A673 (cell line): ENCODE measurements around the gene CDH20. TPM values are rescaled to one million over a fixed set of nuclear protein-coding genes. Genes with fewer than 3 reads are reported as not detected.

Experiments
- BruUV-seq: library from RNA; stranded (reverse); fragments of 400-500 nt; replicated peaks from 2 replicates; lab custom pipeline; 2021; lab: Mats Ljungman, UMichigan
- CTCF ChIA-PET: fragments of 300-600 bp; sonication (Branson Sonifier 250); formaldehyde crosslinking; loops from one replicate; lab custom pipeline; 2022; ENCODE audit warnings: antibody characterized with exemption; lab: Charles Lee
- POLR2A ChIA-PET: fragments of 300-600 bp; sonication (Branson Sonifier 250); formaldehyde crosslinking; loops from one replicate; lab custom pipeline; 2022; ENCODE audit warnings: antibody characterized with exemption; ENCODE audit not compliant: low non-redundant PET; lab: Charles Lee
- DNase-seq: peaks from one replicate; pipeline ENCODE4 v3.0.0-alpha.2; 2015; ENCODE audit warnings: low spot score
- H3K27ac ChIP-seq: fragments of 200-600 bp; sonication (generic); 2 replicates; pipeline ENCODE4 v1.5.1; 2016; ENCODE audit warnings: mixed run types, low read depth, mild to moderate bottlenecking, mixed read lengths, antibody characterized with exemption, low read length; ENCODE audit not compliant: poor library complexity, severe bottlenecking
- H3K27me3 ChIP-seq: fragments of 200-600 bp; sonication (generic); replicated peaks from 2 replicates; pipeline ENCODE4 v1.6.1; 2017; ENCODE audit warnings: mixed run types, low read depth, mild to moderate bottlenecking, mixed read lengths, antibody characterized with exemption, low read length; ENCODE audit not compliant: insufficient read depth, poor library complexity
- H3K36me3 ChIP-seq: fragments of 200-600 bp; sonication (generic); 2 replicates; pipeline ENCODE4 v1.6.1; 2016; ENCODE audit warnings: mixed run types, mild to moderate bottlenecking, mixed read lengths, antibody characterized with exemption, low read length; ENCODE audit not compliant: insufficient read depth, poor library complexity, severe bottlenecking
- H3K4me1 ChIP-seq: fragments of 200-600 bp; sonication (generic); 2 replicates; pipeline ENCODE4 v1.6.1; 2017; ENCODE audit warnings: mixed run types, mild to moderate bottlenecking, mixed read lengths, antibody characterized with exemption, low read length; ENCODE audit not compliant: insufficient read depth, poor library complexity, severe bottlenecking
- H3K4me3 ChIP-seq: fragments of 200-600 bp; sonication (generic); 2 replicates; pipeline ENCODE4 v1.5.1; 2016; ENCODE audit warnings: low read depth, mixed run types, mild to moderate bottlenecking, mixed read lengths, low read length; ENCODE audit not compliant: poor library complexity, severe bottlenecking
- H3K9me3 ChIP-seq: fragments of 200-600 bp; sonication (generic); 2 replicates; pipeline ENCODE4 v1.6.1; 2016; ENCODE audit warnings: mixed run types, low read depth, mild to moderate bottlenecking, mixed read lengths, antibody characterized with exemption, low read length; ENCODE audit not compliant: poor library complexity, severe bottlenecking
- CTCF ChIP-seq: fragments of 300-800, 200-600 bp; sonication (generic); conservative IDR thresholded peaks from 2 replicates; pipeline ENCODE4 v1.5.1; 2017; ENCODE audit warnings: low read depth, mild to moderate bottlenecking, antibody characterized with exemption, low read length, moderate library complexity, mixed read lengths
- EZH2 ChIP-seq: fragments of 200-600 bp; sonication (generic); IDR thresholded peaks from 2 replicates; pipeline ENCODE4 v1.6.1; 2017; ENCODE audit warnings: borderline replicate concordance, low read depth, mild to moderate bottlenecking, mixed read lengths, antibody characterized with exemption, low read length; ENCODE audit not compliant: poor library complexity, severe bottlenecking
- intact Hi-C: fragments of 100-400 bp; cut with micrococcal nuclease; formaldehyde crosslinking; loops from one replicate; pipeline ENCODE4 v1.10.0; 2022; ENCODE audit not compliant: unreplicated experiment
- total RNA-seq: library from RNA; stranded (reverse); gene quantifications from 2 replicates; pipeline ENCODE4 v1.2.3, GENCODE V29; 2021

The CDH20 gene
- total RNA-seq, 1 experiment from 2014 or later = 0.21 TPM

- H3K27me3 ChIP-seq = no peaks in the 10 kb centered on the region
- CTCF ChIA-PET = no interaction called here
- TF ChIP-seq CTCF = no peak
- no peak for TF ChIP-seq EZH2
These were observed 264.1 kb downstream of the CDH20 start for GRCh38 chr18:61597316-61597715.

GRCh38 chr18:61600422-61600821 is 267.2 kb downstream of the CDH20 start:
- CTCF ChIA-PET = no interaction called here
- POLR2A ChIA-PET = no interaction called here

More at GRCh38 chr18:61597316-61597715, 264.1 kb downstream of the CDH20 start:
- BruUV-seq = no TSS peak
- Histone ChIP-seq H3K4me1 (peaks cover 36% of the 10 kb centered on the region), H3K27ac (no peak overlapping the region), H3K9me3 (no peaks in the 10 kb centered on the region), H3K4me3 (no peak overlapping the region), H3K36me3 (no peaks in the 10 kb centered on the region)
- intact Hi-C loops = no loop called here
- POLR2A ChIA-PET = no interaction called here
- DNase-seq = no peak

GRCh38 chr18:61602836-61603235 is 269.6 kb downstream of the CDH20 start:
- Histone ChIP-seq H3K27me3 (no peaks in the 10 kb centered on the region), H3K27ac (no peak overlapping the region), H3K4me1 (peaks cover 51% of the 10 kb centered on the region), H3K4me3 (no peak overlapping the region), H3K9me3 (no peaks in the 10 kb centered on the region), H3K36me3 (no peaks in the 10 kb centered on the region)
- TF ChIP-seq CTCF (no peak), EZH2 (no peak)
- no peak for DNase-seq
- intact Hi-C loops = no loop called here
- no TSS peak for BruUV-seq
- CTCF ChIA-PET = no interaction called here
- POLR2A ChIA-PET = no interaction called here

More at GRCh38 chr18:61600422-61600821, 267.2 kb downstream of the CDH20 start:
- no peak for DNase-seq
- TF ChIP-seq CTCF (no peak), EZH2 (no peak)
- H3K36me3 ChIP-seq = no peaks in the 10 kb centered on the region
- H3K27me3 ChIP-seq = no peaks in the 10 kb centered on the region
- H3K27ac ChIP-seq = no peak overlapping the region
- no TSS peak for BruUV-seq
- H3K9me3 ChIP-seq = no peaks in the 10 kb centered on the region
- H3K4me1 ChIP-seq = peaks cover 54% of the 10 kb centered on the region
- intact Hi-C loops = no loop called here
- H3K4me3 ChIP-seq = no peak overlapping the region
